HCT116 (cell line): Measurements from ENCODE around the gene TOP1. TPM values are rescaled to one million over a fixed set of nuclear protein-coding genes. Genes with fewer than 3 reads are reported as not detected.

Source experiments
- ATAC-seq: fragments of 200-7000 bp; cut with Tn5 transposase; 2 replicates; pipeline ENCODE4 v1.9.1; 2020; ENCODE audit warnings: mild to moderate bottlenecking, moderate library complexity
- BruUV-seq: library from RNA; stranded (reverse); fragments of 400-500 nt; replicated peaks from 2 replicates; lab custom pipeline; 2021; lab: Mats Ljungman, UMichigan
- CTCF ChIA-PET: fragments of 300-600 bp; sonication (Branson Sonifier 250); formaldehyde crosslinking; loops from one replicate; lab custom pipeline; 2021; ENCODE audit warnings: antibody characterized with exemption; lab: Charles Lee
- POLR2A ChIA-PET: fragments of 300-600, 350-600 bp; sonication (Branson Sonifier 250); formaldehyde crosslinking; loops from one replicate; lab custom pipeline; 2021; ENCODE audit warnings: antibody characterized with exemption; lab: Charles Lee
- RAD21 ChIA-PET, 2 experiments: fragments of 300-600 bp; sonication (Branson Sonifier 250); formaldehyde crosslinking; loops; one replicate each; lab custom pipeline; 2023; ENCODE audit warnings: low total read pairs in 2 of 2; ENCODE audit not compliant: uncharacterized antibody in 2 of 2, unreplicated experiment in 2 of 2, low non-redundant PET in 1 of 2; lab: Charles Lee
- DNase-seq: peaks from one replicate; pipeline ENCODE4 v3.0.0-alpha.2; 2010; ENCODE audit warnings: low read depth, low spot score
- H2AFZ ChIP-seq: fragments of 200-600 bp; shearing (Covaris generic), sonication (generic); 2 replicates; pipeline ENCODE4 v1.6.1; 2017; ENCODE audit warnings: low read depth, mixed run types, mixed read lengths, antibody characterized with exemption, low read length; ENCODE audit not compliant: poor library complexity, severe bottlenecking
- H3K27ac ChIP-seq: 2 replicates; pipeline ENCODE4 v1.5.1; 2012; ENCODE audit warnings: low read depth, low read length
- H3K27me3 ChIP-seq: fragments of 200-600 bp; sonication (generic); 2 replicates; pipeline ENCODE4 v1.6.1; 2016; ENCODE audit warnings: mixed run types, low read length, mixed read lengths; ENCODE audit not compliant: insufficient read depth
- H3K36me3 ChIP-seq, 2 experiments: fragments of 200-500 bp in 1 of 2; fragments of 200-600 bp in 1 of 2; sonication (Bioruptor generic) in 1 of 2; sonication (generic) in 1 of 2; 2 replicates each; pipeline versions ENCODE4 v1.5.1 to v1.6.1; 2014 to 2016; ENCODE audit warnings: low read length in 2 of 2, inconsistent platforms in 1 of 2, mixed read lengths in 1 of 2, mixed run types in 1 of 2; ENCODE audit not compliant: insufficient read depth in 2 of 2, control insufficient read depth in 1 of 2
- H3K4me1 ChIP-seq, 2 experiments: fragments of 200-600 bp in 1 of 2; sonication (generic) in 1 of 2; 2 replicates each; pipeline versions ENCODE4 v1.5.1 to v1.6.1; 2012 to 2017; ENCODE audit warnings: low read length in 2 of 2, inconsistent platforms in 1 of 2, mild to moderate bottlenecking in 1 of 2, mixed read lengths in 1 of 2, mixed run types in 1 of 2, moderate library complexity in 1 of 2; ENCODE audit not compliant: insufficient read depth in 2 of 2, control insufficient read depth in 1 of 2
- H3K4me2 ChIP-seq: fragments of 200-600 bp; sonication (generic); 2 replicates; pipeline ENCODE4 v1.6.1; 2017; ENCODE audit warnings: mixed run types, low read length, mixed read lengths
- H3K4me3 ChIP-seq, 2 experiments: fragments of 200-600 bp in 1 of 2; sonication (generic) in 1 of 2; replicated peaks in 1 of 2; 2 replicates each; pipeline ENCODE4 v1.5.1; 2011 to 2016; ENCODE audit warnings: low read length in 2 of 2, control low read depth in 1 of 2, low read depth in 1 of 2, mild to moderate bottlenecking in 1 of 2, mixed read lengths in 1 of 2, mixed run types in 1 of 2
- H3K79me2 ChIP-seq: fragments of 200-600 bp; sonication (generic); 2 replicates; pipeline ENCODE4 v1.6.1; 2017; ENCODE audit warnings: mild to moderate bottlenecking, mixed run types, low read length, moderate library complexity, mixed read lengths; ENCODE audit not compliant: insufficient read depth
- H3K9ac ChIP-seq: fragments of 200-600 bp; sonication (generic); 2 replicates; pipeline ENCODE4 v1.6.1; 2016; ENCODE audit warnings: low read length, mixed read lengths
- H3K9me2 ChIP-seq: fragments of 200-600 bp; sonication (generic), shearing (Covaris generic); 2 replicates; pipeline ENCODE4 v1.6.1; 2017; ENCODE audit warnings: mixed run types, mild to moderate bottlenecking, moderate library complexity; ENCODE audit not compliant: insufficient read depth
- H3K9me3 ChIP-seq, 2 experiments: fragments of 200-500 bp in 1 of 2; fragments of 200-600 bp in 1 of 2; sonication (Bioruptor generic) in 1 of 2; sonication (generic) in 1 of 2; 2 replicates each; pipeline ENCODE4 v1.6.1; 2014 to 2017; ENCODE audit warnings: low read length in 2 of 2, mixed read lengths in 2 of 2, inconsistent platforms in 1 of 2, low read depth in 1 of 2, mild to moderate bottlenecking in 1 of 2, mixed run types in 1 of 2, moderate library complexity in 1 of 2; ENCODE audit not compliant: control insufficient read depth in 1 of 2, insufficient read depth in 1 of 2
- H4K20me1 ChIP-seq: fragments of 200-600 bp; sonication (generic), shearing (Covaris generic); 2 replicates; pipeline ENCODE4 v1.6.1; 2017; ENCODE audit warnings: mixed run types, mild to moderate bottlenecking, moderate library complexity; ENCODE audit not compliant: insufficient read depth
- ATF3 ChIP-seq: IDR thresholded peaks from 2 replicates; pipeline ENCODE4 v1.6.1; 2012
- CEBPB ChIP-seq: IDR thresholded peaks from 2 replicates; pipeline ENCODE4 v1.6.1; 2012; ENCODE audit warnings: low read depth
- CTCF ChIP-seq, 3 experiments: fragments of 200-600 bp in 1 of 3; sonication (generic) in 1 of 3; IDR thresholded peaks in 2 of 3; conservative IDR thresholded peaks in 1 of 3; 2 replicates each; pipeline ENCODE4 v1.5.1; 2012 to 2017; ENCODE audit warnings: low read depth in 2 of 3, low read length in 2 of 3, antibody characterized with exemption in 1 of 3, borderline replicate concordance in 1 of 3, control low read depth in 1 of 3, mild to moderate bottlenecking in 1 of 3, mixed read lengths in 1 of 3, mixed run types in 1 of 3, moderate library complexity in 1 of 3; ENCODE audit not compliant: insufficient read depth in 1 of 3
- EGR1 ChIP-seq: IDR thresholded peaks from 2 replicates; pipeline ENCODE4 v1.6.1; 2012; ENCODE audit warnings: low read depth
- POLR2A ChIP-seq: IDR thresholded peaks from 2 replicates; pipeline ENCODE4 v1.7.0; 2011; ENCODE audit warnings: borderline replicate concordance; ENCODE audit not compliant: insufficient read depth, insufficient read length; ENCODE audit errors: extremely low read depth
- RAD21 ChIP-seq: IDR thresholded peaks from 2 replicates; pipeline ENCODE4 v1.6.1; 2012; ENCODE audit warnings: low read depth, mild to moderate bottlenecking
- SP1 ChIP-seq: IDR thresholded peaks from 2 replicates; pipeline ENCODE4 v1.6.1; 2012; ENCODE audit warnings: low read depth
- TCF7L2 ChIP-seq: IDR thresholded peaks from 2 replicates; pipeline ENCODE4 v1.7.0; 2011; ENCODE audit warnings: borderline replicate concordance, inconsistent platforms; ENCODE audit not compliant: insufficient read depth, insufficient read length; ENCODE audit errors: extremely low read depth
- YY1 ChIP-seq: IDR thresholded peaks from 2 replicates; pipeline ENCODE4 v1.6.1; 2011; ENCODE audit warnings: low read length, low read depth, moderate library complexity, mild to moderate bottlenecking; ENCODE audit not compliant: insufficient replicate concordance; ENCODE audit errors: extremely low read depth
- ZFX ChIP-seq: fragments of 450-650 bp; IDR thresholded peaks from 2 replicates; pipeline ENCODE4 v1.6.1; 2017
- intact Hi-C: fragments of 100-400 bp; cut with micrococcal nuclease; formaldehyde crosslinking; loops from 2 replicates; pipeline ENCODE4 v1.10.0; 2022
- total RNA-seq: library from RNA; stranded (reverse); gene quantifications from one replicate; pipeline ENCODE4 v1.2.1, GENCODE V29; 2021; ENCODE audit not compliant: unreplicated experiment
- TF ChIP-seq, protein P1 (sequence below): IDR thresholded peaks from 2 replicates; pipeline ENCODE4 v1.6.1; 2012; ENCODE audit warnings: low read depth

TOP1 gene
- total RNA-seq, 1 experiment from 2014 or later, result 190 TPM

- POLR2A ChIA-PET, result no interaction called here
- Histone ChIP-seq H3K27me3 (no peaks in the 10 kb centered on the region), H3K9me2 (no peaks in the 10 kb centered on the region), H3K4me2 (no peak overlapping the region), H3K9me3 (no peaks in the 10 kb centered on the region), H3K9ac (no peak overlapping the region), H3K79me2 (no peaks in the 10 kb centered on the region), H3K4me3 (no peak overlapping the region), H3K36me3 (peaks cover 35 to 55% of the 10 kb centered on the region in 2 experiments), H3K4me1 (no peaks in the 10 kb centered on the region), H3K27ac (no peak overlapping the region), H2AFZ (no peak overlapping the region), H4K20me1 (peaks cover 3% of the 10 kb centered on the region; the same call in 1 of the 2 replicates)
- ATAC-seq (no peak), DNase-seq (no peak)
- CTCF ChIA-PET, result interaction anchor here (1.2 to 3.0 kb wide), 2 partner anchors 9 to 11 kb away, joined by 3 to 10 read pairs; no protein-coding TSS in a partner anchor
- no TSS peak for BruUV-seq
- intact Hi-C loops, result no loop called here
- TF ChIP-seq RAD21 (no peak), POLR2A (no peak), EGR1 (no peak), TCF7L2 (no peak), CTCF (IDR thresholded peaks at IDR 0.05 in 2 of 3, conservative IDR thresholded peaks at IDR 0.05 in 1 of 3; ENCODE audit: borderline replicate concordance in 1 of 3, insufficient read depth in 1 of 3, low read depth in 2 of 3, low read length in 2 of 3) (no peak), ZFX (no peak), CEBPB (no peak), SP1 (no peak), ATF3 (no peak), YY1 (no peak)
- TF ChIP-seq, protein P1, sequence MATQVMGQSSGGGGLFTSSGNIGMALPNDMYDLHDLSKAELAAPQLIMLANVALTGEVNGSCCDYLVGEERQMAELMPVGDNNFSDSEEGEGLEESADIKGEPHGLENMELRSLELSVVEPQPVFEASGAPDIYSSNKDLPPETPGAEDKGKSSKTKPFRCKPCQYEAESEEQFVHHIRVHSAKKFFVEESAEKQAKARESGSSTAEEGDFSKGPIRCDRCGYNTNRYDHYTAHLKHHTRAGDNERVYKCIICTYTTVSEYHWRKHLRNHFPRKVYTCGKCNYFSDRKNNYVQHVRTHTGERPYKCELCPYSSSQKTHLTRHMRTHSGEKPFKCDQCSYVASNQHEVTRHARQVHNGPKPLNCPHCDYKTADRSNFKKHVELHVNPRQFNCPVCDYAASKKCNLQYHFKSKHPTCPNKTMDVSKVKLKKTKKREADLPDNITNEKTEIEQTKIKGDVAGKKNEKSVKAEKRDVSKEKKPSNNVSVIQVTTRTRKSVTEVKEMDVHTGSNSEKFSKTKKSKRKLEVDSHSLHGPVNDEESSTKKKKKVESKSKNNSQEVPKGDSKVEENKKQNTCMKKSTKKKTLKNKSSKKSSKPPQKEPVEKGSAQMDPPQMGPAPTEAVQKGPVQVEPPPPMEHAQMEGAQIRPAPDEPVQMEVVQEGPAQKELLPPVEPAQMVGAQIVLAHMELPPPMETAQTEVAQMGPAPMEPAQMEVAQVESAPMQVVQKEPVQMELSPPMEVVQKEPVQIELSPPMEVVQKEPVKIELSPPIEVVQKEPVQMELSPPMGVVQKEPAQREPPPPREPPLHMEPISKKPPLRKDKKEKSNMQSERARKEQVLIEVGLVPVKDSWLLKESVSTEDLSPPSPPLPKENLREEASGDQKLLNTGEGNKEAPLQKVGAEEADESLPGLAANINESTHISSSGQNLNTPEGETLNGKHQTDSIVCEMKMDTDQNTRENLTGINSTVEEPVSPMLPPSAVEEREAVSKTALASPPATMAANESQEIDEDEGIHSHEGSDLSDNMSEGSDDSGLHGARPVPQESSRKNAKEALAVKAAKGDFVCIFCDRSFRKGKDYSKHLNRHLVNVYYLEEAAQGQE, result no peak
- RAD21 ChIA-PET, result no interaction called here
Measured at GRCh38 chr20:41124451-41125094, 96.0 kb downstream of the TOP1 start.
